ENCODE results near the gene WNK2.

Gene WNK2

DNA sequence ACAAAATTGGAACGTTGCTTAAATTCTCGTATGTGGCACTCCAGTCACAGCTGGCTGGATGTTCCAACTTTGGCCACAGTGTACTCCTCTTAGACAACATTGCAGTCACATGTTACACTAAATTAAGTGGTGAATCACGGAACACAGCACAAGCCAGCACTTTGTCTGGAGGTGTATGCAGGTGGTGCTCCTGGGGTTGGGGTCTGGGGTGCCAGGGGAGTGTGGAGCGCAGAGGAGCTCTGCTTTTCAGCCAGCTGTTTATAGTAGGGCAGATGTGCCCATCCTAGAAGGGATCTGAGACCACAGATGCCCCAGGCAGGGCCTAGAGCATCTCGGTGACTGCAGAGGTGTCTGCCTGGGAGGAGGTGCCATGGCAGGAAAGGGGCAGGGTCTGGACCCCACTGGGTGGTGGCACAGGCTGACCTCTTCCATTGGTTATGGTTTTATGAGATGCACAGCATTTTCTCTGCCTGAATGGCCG is 82.6 kb downstream of the WNK2 start:
- no peak for DNase-seq (ENCODE audit: low spot score)

DNA sequence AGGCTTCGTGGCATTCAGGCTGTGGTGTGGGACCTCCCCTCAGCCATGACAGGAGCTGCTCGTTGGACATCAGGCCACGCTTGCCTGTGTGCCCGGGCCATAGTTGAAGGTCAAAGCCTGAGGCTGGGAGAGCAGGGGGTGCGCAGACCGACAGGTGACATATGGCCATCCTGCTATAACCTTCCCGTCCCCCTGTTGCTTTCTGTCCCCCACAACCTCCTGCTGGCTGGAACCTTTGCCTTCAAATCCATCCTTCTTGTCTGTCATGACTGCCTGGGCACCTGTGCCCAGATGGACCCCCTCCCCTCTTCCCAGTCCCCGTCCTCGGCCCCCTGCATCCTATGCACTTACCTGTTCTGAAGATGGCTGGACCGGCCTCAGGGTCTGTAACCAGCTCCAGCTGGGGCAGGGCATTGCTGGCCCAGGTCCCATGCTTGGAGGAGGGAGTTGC is 83.2 kb downstream of the WNK2 start:
- no peak for DNase-seq (ENCODE audit: low spot score)

DNA sequence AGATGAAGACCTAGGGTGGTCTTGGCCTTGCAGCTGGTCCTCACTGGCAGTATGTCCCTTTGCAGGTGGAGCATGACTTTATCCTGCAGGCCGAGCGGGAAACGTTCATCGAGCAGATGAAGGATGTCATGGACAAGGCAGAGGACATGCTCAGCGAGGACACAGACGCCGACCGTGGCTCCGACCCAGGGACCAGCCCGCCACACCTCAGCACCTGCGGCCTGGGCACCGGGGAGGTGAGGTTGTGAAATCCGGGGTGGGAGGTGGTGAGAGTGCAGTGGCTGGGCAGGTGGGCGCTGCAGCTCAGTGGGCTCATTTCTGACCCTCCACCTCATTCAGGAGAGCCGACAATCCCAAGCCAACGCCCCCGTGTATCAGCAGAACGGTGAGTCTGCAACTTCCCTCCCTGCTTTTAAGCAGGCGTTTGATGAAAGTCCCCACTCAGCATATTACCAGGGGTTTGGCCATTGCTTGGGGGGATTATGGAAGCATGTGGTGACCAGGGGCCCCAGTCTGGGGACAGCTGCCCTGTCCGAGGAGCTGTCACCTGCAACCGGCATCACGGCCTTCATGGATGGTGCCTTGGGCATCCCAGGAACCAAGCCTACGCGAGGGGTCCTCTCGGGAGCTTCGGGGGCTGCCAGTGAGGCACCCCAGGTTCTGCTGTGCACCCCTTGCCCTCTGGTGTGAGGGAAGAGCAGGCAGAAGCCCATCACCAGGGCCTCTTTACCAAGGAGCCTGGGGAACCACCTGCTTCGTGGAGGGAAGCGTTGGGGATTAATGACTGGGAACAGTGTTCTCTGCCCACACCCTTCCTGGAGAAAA is 84.0 kb downstream of the WNK2 start:
- DNase-seq (ENCODE audit: low spot score), result no peak

DNA sequence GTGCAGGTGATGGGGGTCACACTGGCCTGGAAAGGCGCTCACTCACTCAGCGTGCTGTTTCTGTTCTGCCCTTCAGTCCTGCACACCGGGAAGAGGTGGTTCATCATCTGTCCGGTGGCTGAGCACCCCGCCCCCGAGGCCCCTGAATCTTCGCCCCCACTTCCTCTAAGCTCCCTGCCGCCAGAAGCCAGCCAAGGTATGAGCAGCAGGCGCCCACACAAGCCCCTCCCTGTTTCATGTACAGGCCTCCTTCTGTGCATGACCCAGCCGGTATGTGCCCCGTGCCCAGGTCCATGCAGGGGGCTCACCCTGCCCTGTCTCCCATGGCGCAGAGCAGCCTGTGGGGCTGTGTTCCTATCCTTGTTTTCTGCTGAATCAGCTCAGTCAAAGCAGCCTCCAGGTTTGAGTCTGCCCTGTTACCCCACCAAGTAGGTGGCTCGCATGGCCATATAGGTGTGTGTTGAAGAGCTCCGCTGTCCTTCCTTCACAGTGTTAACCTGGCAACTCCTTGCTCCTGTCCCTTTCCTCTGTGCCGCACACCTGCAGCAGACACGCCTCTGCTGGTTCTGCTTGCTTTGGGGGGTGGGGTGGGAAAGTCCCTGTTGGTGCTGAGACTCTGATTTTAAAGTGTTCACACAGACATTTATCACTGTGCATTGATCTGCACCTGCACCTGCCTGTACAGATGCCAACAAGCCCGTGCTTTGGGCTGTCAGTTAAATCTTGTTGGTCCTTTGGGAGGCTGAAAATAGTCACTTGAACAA is 84.8 kb downstream of the WNK2 start:
- no peak for DNase-seq (ENCODE audit: low spot score)

DNA sequence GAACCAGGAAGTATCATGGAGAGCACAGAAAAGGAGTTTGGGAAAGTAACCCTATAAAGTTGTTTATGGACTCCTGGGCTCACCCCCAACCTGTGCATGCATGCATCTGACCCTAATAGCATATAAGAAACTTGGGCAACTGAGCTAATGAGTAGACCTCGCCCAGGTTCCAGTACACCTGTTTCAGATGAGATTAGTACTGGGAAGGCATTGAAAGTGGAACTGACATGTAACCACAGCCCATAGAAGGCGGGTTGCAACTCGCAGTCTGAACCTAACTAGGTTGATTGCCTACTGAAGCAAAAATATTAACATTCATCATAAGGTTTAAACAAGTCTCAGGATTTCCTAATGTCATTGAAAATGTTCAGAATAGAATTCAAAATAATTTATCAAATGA is 87.0 kb downstream of the WNK2 start:
- DNase-seq (ENCODE audit: low spot score), result no peak

DNA sequence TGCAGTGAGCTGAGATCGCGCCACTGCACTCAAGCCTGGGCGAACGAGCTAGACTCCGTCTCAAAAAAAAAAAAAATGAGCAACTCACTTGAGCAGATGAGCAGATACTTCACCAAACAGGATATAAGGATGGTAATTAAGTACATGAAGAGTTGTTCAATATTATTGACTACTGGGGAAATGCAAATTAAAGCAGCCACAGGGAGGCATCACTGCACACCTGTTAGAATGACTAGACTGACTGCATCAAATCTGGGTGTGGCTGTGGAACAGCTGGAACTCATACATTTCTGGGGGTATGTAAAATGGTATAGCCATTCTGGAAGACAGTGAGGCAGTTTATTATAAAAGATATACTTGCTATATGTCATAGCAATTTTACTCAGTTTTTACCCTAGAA is 93.0 kb downstream of the WNK2 start:
- no peak for DNase-seq (ENCODE audit: low spot score)

DNA sequence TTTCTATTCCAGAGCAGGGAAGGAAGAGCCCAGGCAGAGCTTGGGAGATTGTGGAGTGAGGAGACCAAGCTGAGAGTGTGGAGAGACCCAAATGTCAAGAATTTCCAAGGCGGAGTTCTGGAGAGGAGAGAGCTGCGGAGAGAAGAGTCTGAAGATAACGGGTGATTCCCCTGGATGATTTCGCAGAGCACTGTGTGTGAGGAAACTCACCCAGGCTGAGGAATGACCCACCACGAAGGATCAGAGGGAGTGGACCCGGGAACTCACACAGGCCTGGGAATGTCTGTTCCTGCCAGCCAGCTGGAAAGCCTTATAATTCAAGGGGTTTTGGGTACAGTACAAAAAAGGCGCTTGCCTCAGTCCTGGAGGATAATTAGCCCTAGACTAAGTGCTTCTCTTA is 94.2 kb downstream of the WNK2 start:
- no peak for DNase-seq (ENCODE audit: low spot score)

DNA sequence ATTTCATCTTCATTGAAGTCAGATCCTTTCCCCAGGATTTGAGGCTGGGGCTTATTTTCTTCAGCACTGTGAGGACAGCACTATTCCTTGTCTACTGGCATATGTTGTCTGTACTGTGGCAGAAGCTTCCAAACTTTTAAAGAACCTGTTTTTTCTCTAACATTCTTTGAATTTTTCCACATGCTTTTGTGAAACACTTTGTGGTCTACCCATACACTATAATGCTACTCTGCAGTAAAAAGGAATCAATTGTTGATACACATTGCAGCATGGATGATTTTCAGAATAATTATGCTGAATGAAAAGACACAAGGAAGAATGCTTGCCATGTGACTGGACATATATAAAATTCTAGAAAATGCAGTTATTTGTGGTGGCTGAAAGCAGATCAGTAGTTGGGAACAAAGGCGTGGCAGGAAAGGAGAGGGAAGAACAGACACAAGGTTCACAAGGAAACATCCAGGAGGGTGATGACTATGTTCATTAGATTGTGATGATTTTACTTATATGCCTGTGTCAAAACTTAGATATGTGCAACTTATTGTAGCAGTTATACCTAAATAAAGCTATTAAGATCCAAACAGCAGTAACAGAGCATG is 96.8 kb downstream of the WNK2 start:
- DNase-seq (ENCODE audit: low spot score), result no peak

DNA sequence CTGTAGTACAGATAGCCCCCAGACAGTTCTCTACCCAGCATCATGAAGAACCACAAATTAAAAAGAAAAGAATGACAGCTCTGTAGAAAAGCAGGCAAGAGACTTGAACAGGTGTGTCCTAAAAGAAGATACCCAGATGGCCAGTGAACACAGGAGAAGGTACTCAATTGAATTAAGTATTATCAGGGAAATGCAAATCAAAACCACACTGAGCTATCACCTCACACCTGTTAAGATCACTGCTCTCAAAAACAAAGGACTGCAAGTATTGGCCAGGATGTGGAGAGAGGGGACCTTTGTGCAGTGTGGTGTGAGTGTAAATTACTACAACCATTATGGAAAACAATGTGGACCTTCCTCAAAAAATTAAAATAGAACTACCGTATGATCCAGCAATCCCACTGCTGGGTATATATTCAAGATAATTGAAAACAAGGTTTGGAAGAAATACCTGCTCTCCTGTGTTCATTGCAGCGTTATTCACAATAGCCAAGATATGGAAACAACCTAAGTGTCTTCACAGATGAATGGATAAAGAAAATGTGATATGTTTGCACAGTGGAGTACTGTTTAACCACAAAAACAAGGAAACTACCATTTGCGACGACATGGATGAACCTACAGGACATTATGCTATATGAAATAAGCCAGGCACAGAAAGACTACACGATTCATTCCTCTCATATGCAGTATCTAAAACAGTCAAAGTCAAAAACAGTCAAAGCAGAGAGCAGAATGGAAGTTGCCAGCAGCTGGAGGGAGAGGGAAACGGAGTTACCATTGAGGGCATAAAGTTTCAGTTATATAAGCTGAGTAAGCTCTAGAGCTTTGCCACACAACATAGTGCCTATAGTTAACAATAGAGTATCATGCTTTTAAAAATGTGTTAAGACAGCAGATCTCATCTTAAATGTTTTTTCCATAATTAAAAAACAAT is 102.6 kb downstream of the WNK2 start:
- DNase-seq (ENCODE audit: low spot score), result no peak

DNA sequence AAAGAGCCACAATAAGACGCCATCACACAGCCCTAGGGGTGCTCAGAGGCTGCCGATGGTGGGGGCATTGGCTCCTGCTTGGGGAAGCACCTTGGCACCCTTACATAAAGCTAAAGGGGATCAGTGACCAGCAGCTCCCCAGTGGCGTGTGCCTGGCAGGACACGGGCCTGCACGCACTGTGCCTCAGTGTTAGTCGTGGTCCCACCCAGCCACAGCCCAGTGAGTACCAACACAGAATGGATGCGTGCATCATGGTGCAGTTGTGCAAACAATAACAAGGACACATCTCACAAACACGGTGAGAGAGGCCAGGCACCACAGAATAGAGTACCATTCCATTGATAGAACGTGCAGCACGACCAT is 103.2 kb downstream of the WNK2 start:
- DNase-seq (ENCODE audit: low spot score), result no peak

DNA sequence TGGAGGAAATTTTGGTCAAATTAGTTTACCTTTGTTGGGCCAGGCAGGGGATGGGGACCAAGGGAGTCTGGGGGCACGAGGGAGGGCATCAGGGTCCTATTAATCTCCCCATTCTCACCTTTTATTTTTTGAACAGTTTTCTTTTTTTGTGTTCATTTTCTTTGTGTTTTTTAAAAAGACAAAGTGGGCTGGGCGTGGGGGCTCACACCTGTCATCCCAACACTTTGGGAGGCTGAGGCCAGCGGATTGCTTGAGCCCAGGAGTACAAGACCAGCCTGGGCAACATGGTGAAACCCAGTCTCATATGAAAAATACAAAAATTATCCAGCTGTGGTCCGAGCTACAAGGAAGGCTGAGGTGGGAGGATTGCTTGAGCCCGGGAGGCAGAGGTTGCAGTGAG is 103.7 kb downstream of the WNK2 start:
- DNase-seq (ENCODE audit: low spot score), result no peak

DNA sequence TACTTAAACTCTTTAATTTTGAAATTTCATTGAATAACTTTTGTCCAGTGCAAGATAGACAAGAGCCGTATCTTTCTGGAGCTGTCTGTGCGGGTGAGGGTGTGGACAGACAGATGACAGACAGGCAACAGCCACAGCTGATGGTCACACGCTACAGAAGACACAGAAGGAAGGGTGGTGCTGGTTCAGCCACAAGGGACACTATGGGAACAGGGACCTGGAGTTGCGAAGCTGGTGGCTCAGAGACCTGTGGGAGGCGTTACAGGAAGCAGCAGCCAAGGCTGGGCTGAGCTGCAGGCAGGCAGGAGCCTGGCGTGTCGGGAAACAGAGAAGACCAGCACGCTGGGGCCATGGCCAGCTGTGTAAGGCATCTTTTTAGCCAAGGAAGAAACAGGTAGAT is 104.4 kb downstream of the WNK2 start:
- no peak for DNase-seq (ENCODE audit: low spot score)

DNA sequence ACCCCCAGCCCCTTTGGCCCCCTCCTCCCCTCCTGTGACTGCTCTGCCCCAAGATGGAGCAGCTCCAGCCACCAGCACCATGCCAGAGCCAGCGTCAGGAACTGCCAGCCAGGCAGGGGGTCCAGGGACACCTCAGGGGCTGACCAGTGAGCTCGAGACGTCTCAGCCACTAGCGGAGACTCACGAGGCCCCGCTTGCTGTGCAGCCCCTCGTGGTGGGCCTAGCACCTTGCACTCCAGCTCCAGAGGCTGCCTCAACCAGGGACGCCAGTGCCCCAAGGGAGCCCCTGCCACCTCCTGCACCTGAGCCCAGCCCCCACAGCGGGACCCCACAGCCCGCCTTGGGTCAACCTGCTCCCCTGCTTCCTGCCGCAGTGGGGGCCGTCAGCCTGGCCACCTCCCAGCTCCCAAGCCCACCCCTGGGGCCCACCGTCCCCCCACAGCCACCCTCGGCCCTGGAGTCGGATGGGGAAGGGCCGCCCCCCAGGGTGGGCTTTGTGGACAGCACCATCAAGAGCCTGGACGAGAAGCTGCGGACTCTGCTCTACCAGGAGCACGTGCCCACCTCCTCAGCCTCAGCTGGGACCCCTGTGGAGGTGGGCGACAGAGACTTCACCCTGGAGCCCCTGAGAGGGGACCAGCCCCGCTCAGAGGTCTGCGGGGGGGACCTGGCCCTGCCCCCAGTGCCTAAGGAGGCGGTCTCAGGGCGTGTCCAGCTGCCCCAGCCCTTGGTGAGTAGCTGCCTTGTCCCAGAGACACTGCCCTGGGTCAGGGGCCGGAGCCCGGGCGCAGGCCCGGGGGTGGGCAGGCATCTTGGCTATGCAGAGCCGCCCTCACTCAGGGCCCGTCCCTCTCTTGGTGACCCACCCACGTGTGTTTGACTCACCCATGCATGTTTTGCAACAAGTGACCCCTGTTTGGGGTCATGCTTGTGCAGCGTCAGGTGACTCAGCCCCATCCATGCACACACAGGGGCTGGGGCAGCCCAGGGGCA is 105.2 kb downstream of the WNK2 start:
- peak; percentile 50 for DNase-seq (ENCODE audit: low spot score)

DNA sequence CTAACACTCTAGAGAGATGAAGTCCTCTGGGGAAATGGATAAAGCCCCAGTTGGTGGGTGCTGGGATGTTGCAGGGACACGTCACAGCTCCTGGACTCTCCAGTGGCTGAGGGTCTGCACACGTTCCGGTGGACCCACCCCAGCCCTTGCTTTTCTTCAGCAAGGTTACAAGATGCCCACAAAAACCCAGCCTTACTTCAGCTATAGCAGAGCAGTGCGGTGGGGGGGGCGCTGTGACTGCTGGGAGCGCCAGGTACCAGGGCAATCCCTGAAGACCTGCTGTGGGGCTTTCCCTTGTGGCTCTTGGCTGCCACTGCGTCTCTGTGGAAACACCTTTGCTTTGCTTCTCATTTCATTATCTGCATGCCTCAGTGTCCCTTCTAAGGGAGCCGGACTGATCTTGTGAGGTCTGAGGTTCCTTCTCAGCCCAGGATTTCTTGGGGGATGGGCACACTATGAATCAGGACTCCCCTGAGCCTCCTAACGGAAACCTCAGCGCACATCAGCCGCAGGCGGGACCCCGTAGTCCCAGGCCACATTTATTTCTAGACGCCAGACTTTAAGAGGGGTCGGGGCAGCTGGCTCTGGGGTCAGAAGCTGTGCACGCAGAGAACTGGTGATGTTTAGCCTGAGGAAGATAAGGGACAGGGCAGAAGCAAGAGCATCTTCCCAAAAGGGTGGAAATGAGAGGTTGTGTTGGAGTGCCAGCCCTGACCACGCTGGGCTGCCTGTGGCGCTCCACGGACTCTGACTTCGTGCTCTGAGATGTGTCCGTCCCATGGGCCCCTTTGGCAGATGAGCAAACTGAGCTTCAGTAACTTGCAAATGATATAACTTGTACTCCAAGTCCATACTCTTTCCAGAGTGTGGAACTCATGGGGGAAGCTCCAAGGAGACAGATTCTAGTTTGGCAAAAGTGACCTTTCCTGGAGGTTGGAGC is 106.8 kb downstream of the WNK2 start:
- no peak for DNase-seq (ENCODE audit: low spot score)

DNA sequence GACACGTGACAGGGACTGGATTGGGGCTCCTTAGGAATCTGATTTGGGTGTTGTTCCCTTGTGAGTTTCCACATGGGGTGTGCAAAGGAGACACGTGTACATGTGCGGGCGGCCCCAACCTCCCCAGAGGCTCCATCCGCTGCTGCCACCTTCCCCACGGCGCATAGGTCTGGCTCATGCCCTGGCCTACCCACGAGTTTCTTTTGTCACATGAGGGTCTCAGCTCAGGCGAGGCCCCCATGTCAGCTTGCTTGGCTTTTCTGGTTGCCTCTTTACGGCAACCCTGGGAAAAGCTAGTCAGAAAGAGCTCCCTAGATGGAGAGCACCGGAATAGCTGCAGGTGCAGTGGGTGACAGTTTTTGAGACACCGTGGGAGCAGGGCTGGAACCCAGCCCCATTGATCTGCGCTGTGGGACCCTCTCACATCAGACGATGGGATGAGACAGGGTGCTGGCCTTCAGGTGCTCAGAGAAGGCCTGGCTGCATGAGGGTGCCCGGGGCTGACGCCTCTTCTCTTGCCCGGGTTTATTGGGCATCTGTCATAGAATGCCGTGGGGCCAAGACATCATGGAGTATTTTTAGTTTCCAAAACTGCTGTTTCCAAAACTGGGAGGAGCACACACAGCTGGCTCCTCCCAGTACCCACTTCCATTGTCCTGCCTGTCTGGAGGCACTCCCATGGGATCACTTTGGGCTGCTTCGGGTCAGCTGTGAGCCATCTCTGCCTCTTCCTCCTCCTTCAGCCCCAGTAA is 107.8 kb downstream of the WNK2 start:
- no peak for DNase-seq (ENCODE audit: low spot score)

DNA sequence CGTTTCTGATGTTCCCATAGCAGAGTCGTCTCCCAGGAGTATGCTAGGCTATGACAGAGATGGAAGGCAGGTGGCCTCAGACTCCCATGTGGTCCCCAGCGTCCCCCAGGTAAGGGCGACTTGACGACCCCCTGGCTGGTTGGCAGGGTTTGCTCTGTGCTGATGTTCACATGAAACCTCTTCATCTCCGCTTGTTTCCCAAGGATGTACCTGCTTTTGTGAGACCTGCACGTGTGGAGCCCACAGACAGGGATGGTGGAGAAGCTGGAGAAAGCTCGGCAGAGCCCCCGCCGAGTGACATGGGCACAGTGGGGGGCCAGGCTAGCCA is 108.3 kb downstream of the WNK2 start:
- DNase-seq (ENCODE audit: low spot score), result no peak

DNA sequence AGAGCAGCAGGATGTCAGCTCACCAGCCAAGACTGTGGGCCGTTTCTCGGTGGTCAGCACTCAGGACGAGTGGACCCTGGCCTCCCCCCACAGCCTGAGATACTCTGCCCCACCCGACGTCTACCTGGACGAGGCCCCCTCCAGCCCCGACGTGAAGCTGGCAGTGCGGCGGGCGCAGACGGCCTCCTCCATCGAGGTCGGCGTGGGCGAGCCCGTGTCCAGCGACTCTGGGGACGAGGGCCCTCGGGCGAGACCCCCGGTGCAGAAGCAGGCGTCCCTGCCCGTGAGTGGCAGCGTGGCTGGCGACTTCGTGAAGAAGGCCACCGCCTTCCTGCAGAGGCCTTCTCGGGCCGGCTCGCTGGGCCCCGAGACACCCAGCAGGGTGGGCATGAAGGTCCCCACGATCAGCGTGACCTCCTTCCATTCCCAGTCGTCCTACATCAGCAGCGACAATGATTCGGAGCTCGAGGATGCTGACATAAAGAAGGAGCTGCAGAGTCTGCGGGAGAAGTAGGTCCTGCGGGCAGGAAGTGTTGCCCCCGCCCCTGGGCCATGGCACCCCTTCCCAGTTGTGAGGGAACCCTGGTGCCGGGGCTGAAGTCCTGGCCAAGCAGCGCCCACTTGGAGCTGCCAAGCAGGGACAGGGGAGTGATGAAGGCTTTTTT is 108.9 kb downstream of the WNK2 start:
- no peak for DNase-seq (ENCODE audit: low spot score)

DNA sequence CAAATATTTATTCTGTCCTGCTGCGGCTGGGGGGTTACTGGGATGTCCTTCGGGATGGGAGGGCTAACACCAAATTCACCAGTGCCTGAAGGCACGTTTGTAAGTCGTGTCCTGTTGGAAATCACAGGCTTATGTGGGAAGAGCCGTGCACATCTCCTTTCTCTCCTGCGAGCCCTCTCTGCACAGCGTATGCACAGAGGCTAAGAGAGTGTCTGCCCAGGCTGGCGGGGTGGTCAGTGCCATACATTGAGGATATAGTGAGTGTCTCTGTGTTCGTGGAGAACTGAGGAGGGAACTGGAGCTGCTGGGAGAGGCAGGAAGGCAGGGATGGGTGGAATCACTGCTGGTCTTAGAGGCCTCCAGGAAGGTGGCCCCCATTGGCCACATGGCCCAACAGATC is 110.1 kb downstream of the WNK2 start:
- no peak for DNase-seq (ENCODE audit: low spot score)

Measured in HuH-7 (cell line).